Stomach (tissue), 19 donors: ENCODE measurements around the gene RNASEH1. TPM values are rescaled to one million over a fixed set of nuclear protein-coding genes. Genes with fewer than 3 reads are reported as not detected.
A peak's percentile ranks its signal among the peaks of the same experiment; 100 is the strongest.

Experiments used
- DNase-seq, 2 donors: peaks; one replicate each; pipeline versions ENCODE4 v3.0.0 to v3.0.0-alpha.2; 2013 to 2019
- H3K27ac ChIP-seq, 5 donors: fragments of 200-600 bp in 4 of 5; sonication (generic) in 4 of 5; one replicate each; pipeline ENCODE4 v1.5.1; 2013 to 2019; ENCODE audit warnings: mild to moderate bottlenecking in 1 of 5, moderate library complexity in 1 of 5
- H3K27me3 ChIP-seq, 3 donors: fragments of 200-600 bp; sonication (generic); one replicate each; pipeline ENCODE4 v1.5.1; 2017 to 2019; ENCODE audit warnings: mixed run types in 1 of 3
- H3K36me3 ChIP-seq, 4 donors: fragments of 200-600 bp; sonication (generic); 1 replicate in 3 of 4; 2 replicates in 1 of 4; pipeline ENCODE4 v1.5.1; 2016 to 2019
- H3K4me1 ChIP-seq, 4 donors: fragments of 200-600 bp; sonication (generic); one replicate each; pipeline ENCODE4 v1.5.1; 2016 to 2019
- H3K4me3 ChIP-seq, 4 donors: fragments of 200-600 bp; sonication (generic) in 3 of 4; one replicate each; pipeline ENCODE4 v1.5.1; 2016 to 2019; ENCODE audit warnings: mild to moderate bottlenecking in 1 of 4
- H3K9me3 ChIP-seq, 4 donors: fragments of 200-600 bp; sonication (generic); one replicate each; pipeline ENCODE4 v1.5.1; 2016 to 2019
- CTCF ChIP-seq, 7 experiments: fragments of 450-650 bp in 4 of 7; fragments of 200-600 bp in 3 of 7; sonication (generic) in 3 of 7; IDR thresholded peaks; one replicate each; pipeline ENCODE4 v1.5.1; 2016 to 2019; ENCODE audit warnings: antibody characterized with exemption in 7 of 7, control low read depth in 2 of 7, mild to moderate bottlenecking in 1 of 7
- EP300 ChIP-seq: sonication (generic); formaldehyde crosslinking; IDR thresholded peaks from one replicate; pipeline ENCODE4 v1.6.1; 2017; ENCODE audit warnings: antibody characterized with exemption
- POLR2A ChIP-seq, 4 donors: fragments of 450-650 bp; IDR thresholded peaks; one replicate each; pipeline ENCODE4 v1.6.1; 2016; ENCODE audit warnings: antibody characterized with exemption in 4 of 4, control low read depth in 2 of 4, mild to moderate bottlenecking in 1 of 4, moderate library complexity in 1 of 4
- POLR2AphosphoS5 ChIP-seq, 3 donors: sonication (generic); formaldehyde crosslinking; IDR thresholded peaks; one replicate each; pipeline ENCODE4 v1.6.1; 2016; ENCODE audit warnings: antibody characterized with exemption in 3 of 3
- WGBS, 5 donors: extraction: QIAGEN DNeasy Blood & Tissue Kit in 3 of 5; methylation state at CpG; one replicate each; pipeline versions ENCODE4 v1.1.5 to v1.1.7; 2013 to 2018; 5-methylcytosine and 5-hydroxymethylcytosine counted together
- intact Hi-C: fragments of 100-400 bp; cut with DNase I; formaldehyde crosslinking; loops from one replicate; pipeline ENCODE4 v1.15.1; 2023; ENCODE audit warnings: low total_unique reads
- long read RNA-seq, 10 donors: transcript quantifications; one replicate each; lab custom pipeline, GENCODE V29; 2026
- polyA plus RNA-seq, 3 donors: library from polyadenylated mRNA; stranded (reverse); fragments of 200-250 nt; gene quantifications; one replicate each; pipeline ENCODE4 v1.2.3, GENCODE V29; 2013
- total RNA-seq, 5 donors: library from RNA; depleted of rRNA; stranded (reverse); fragments of >200 nt; gene quantifications; one replicate each; pipeline versions ENCODE4 v1.1.0 to v1.2.3, GENCODE V29; 2014 to 2016
- donor health status: healthy with polysubstance abuse.
- donor health status: Bipolar disorder and iron deficiency.
- donor health status: healthy.

Gene RNASEH1
- 10 to 100 TPM in 3 of 5 donors, 1 to 10 TPM in 2; 1.7 to 32.1 (median 13.6) TPM for total RNA-seq
- 10 to 100 TPM in 1 of 3 donors, 1 to 10 TPM in 2; 4.6 to 13.9 (median 7.9) TPM for polyA plus RNA-seq
- long read RNA-seq, donor 1, transcript RNASEH1-201 (8 exons, 1,887 nt) = major isoform, 5 of 5 reads
- long read RNA-seq, donor 1, partial matches to known transcripts = 0 of 5 reads
- long read RNA-seq, donor 1, other reads (novel, unspliced or antisense) = 0 of 5 reads
- long read RNA-seq, donor 2, transcript RNASEH1-201 (8 exons, 1,887 nt) = major isoform, 7 of 15 reads
- long read RNA-seq, donor 2, partial matches to known transcripts = 0 of 15 reads
- long read RNA-seq, donor 2, other reads (novel, unspliced or antisense) = 8 of 15 reads
- long read RNA-seq, donor 3, partial matches to known transcripts = 0 of 3 reads
- long read RNA-seq, donor 3, other reads (novel, unspliced or antisense) = 0 of 3 reads
- long read RNA-seq, donor 4 = 0 reads
- long read RNA-seq, donor 5, partial matches to known transcripts = 0 of 4 reads
- long read RNA-seq, donor 5, other reads (novel, unspliced or antisense) = 0 of 4 reads
- long read RNA-seq, donor 6 = 0 reads
- long read RNA-seq, donor 7, transcript RNASEH1-201 (8 exons, 1,887 nt) = major isoform, 8 of 1,862 reads
- long read RNA-seq, donor 7, partial matches to known transcripts = 845 of 1,862 reads
- long read RNA-seq, donor 7, other reads (novel, unspliced or antisense) = 1,009 of 1,862 reads
- long read RNA-seq, donor 8, transcript RNASEH1-201 (8 exons, 1,887 nt) = major isoform, 5 of 23 reads
- long read RNA-seq, donor 8, partial matches to known transcripts = 9 of 23 reads
- long read RNA-seq, donor 8, other reads (novel, unspliced or antisense) = 9 of 23 reads
- long read RNA-seq, donor 9, partial matches to known transcripts = 0 of 6 reads
- long read RNA-seq, donor 9, other reads (novel, unspliced or antisense) = 0 of 6 reads
- long read RNA-seq, donor 10, partial matches to known transcripts = 0 of 1 reads
- long read RNA-seq, donor 10, other reads (novel, unspliced or antisense) = 0 of 1 reads

GRCh38 chr2:3558205-3559014, at the start of gene RNASEH1:
TSS of gene RNASEH1 (minus strand) at chr2:3558333. CDS start at chr2:3558260, 73 bp downstream.
- Histone ChIP-seq H3K9me3 (no peaks in the 10 kb centered on the region), H3K27me3 (no peaks in the 10 kb centered on the region), H3K4me1 (peaks cover 11 to 24% (median 21%) of the 10 kb centered on the region in 4 donors), H3K36me3 (peaks cover 6 to 34% (median 33%) of the 10 kb centered on the region in 4 donors), H3K4me3 (peak within 1 kb of the TSS; percentile 90 to 97 (median 95)), H3K27ac (peak within 1 kb of the TSS; percentile 93 to 97 (median 96))
- intact Hi-C loops = no loop called here
- TF ChIP-seq EP300 (peak; percentile 41), POLR2A (IDR thresholded peaks at IDR 0.05) (peak in 2 of 4 donors; percentile 59 to 86), POLR2AphosphoS5 (IDR thresholded peaks at IDR 0.05) (peak; percentile 98 to 99 (median 99)), CTCF (IDR thresholded peaks at IDR 0.05) (peak in 1 of 7 experiments; percentile 13)
- 0 to 1% (median 0%) methylated on average over 48 to 67 of the region's 67 CpGs for WGBS, 5 donors
- peak; percentile 99 for DNase-seq

GRCh38 chr2:3606370-3607201, 48.5 kb upstream of the RNASEH1 start:
- no peak for TF ChIP-seq POLR2A (IDR thresholded peaks at IDR 0.05)
- TF ChIP-seq EP300 = no peak
- no peak for TF ChIP-seq POLR2AphosphoS5 (IDR thresholded peaks at IDR 0.05)
- no peak for TF ChIP-seq CTCF (IDR thresholded peaks at IDR 0.05)

GRCh38 chr2:3606028-3606369, 47.9 kb upstream of the RNASEH1 start:
- H3K36me3 ChIP-seq = no peaks in the 10 kb centered on the region
- peak overlapping the region in 2 of 5 donors; percentile 37 to 49 for H3K27ac ChIP-seq
- TF ChIP-seq CTCF (IDR thresholded peaks at IDR 0.05) = no peak
- no peak for TF ChIP-seq POLR2A (IDR thresholded peaks at IDR 0.05)
- TF ChIP-seq EP300 = no peak
- TF ChIP-seq POLR2AphosphoS5 (IDR thresholded peaks at IDR 0.05) = no peak
- H3K4me1 ChIP-seq = no peaks in the 10 kb centered on the region
- H3K9me3 ChIP-seq = no peaks in the 10 kb centered on the region
- no peak overlapping the region for H3K4me3 ChIP-seq
- DNase-seq = no peak
- WGBS, 5 donors = 84 to 92% (median 88%) methylated on average over 11 of the region's 11 CpGs
- intact Hi-C loops = no loop called here
- peaks cover 0 to 3% (median 0%) of the 10 kb centered on the region in 3 donors for H3K27me3 ChIP-seq

More at GRCh38 chr2:3606370-3607201, 48.5 kb upstream of the RNASEH1 start:
- no peaks in the 10 kb centered on the region for H3K36me3 ChIP-seq
- peaks cover 0 to 3% (median 0%) of the 10 kb centered on the region in 3 donors for H3K27me3 ChIP-seq
- H3K9me3 ChIP-seq = no peaks in the 10 kb centered on the region
- H3K27ac ChIP-seq = peak overlapping the region in 1 of 5 donors; percentile 35
- no peak overlapping the region for H3K4me3 ChIP-seq
- no peaks in the 10 kb centered on the region for H3K4me1 ChIP-seq
- DNase-seq = peak; percentile 22 to 41
- intact Hi-C loops = no loop called here
- WGBS, 5 donors = 81 to 93% (median 88%) methylated on average over 29 to 37 of the region's 37 CpGs
